Ishikawa (cell line): Measurements from ENCODE around the gene CFAP221.

Experiments used
- CEBPB ChIP-seq: IDR thresholded peaks from 2 replicates; pipeline ENCODE4 v1.6.1; 2012
- EGR1 ChIP-seq: IDR thresholded peaks from 2 replicates; pipeline ENCODE4 v1.6.1; 2012
- EP300 ChIP-seq: IDR thresholded peaks from 2 replicates; pipeline ENCODE4 v1.6.1; 2012; ENCODE audit warnings: borderline replicate concordance
- FOXM1 ChIP-seq: IDR thresholded peaks from 2 replicates; pipeline ENCODE4 v1.6.1; 2012; ENCODE audit warnings: low read depth, borderline replicate concordance
- MAX ChIP-seq: IDR thresholded peaks from 2 replicates; pipeline ENCODE4 v1.6.1; 2012
- NFIC ChIP-seq: IDR thresholded peaks from 2 replicates; pipeline ENCODE4 v1.6.1; 2012
- RAD21 ChIP-seq: IDR thresholded peaks from 2 replicates; pipeline ENCODE4 v1.6.1; 2012; ENCODE audit warnings: low read depth
- REST ChIP-seq: IDR thresholded peaks from 2 replicates; pipeline ENCODE4 v1.6.1; 2012; ENCODE audit warnings: low read depth, mild to moderate bottlenecking
- TAF1 ChIP-seq: IDR thresholded peaks from 2 replicates; pipeline ENCODE4 v1.6.1; 2012; ENCODE audit warnings: low read depth, mild to moderate bottlenecking
- TCF12 ChIP-seq: IDR thresholded peaks from 2 replicates; pipeline ENCODE4 v1.6.1; 2012; ENCODE audit warnings: low read depth
- TEAD4 ChIP-seq: IDR thresholded peaks from 2 replicates; pipeline ENCODE4 v1.6.1; 2012
- USF1 ChIP-seq: IDR thresholded peaks from 2 replicates; pipeline ENCODE4 v1.6.1; 2012
- YY1 ChIP-seq: IDR thresholded peaks from 2 replicates; pipeline ENCODE4 v1.6.1; 2012; ENCODE audit warnings: low read depth
- ZBTB7A ChIP-seq: IDR thresholded peaks from 2 replicates; pipeline ENCODE4 v1.6.1; 2012; ENCODE audit warnings: low read depth

- TF ChIP-seq ZBTB7A (no peak), TAF1 (no peak), YY1 (no peak), RAD21 (no peak), REST (no peak), EGR1 (no peak), NFIC (no peak), TCF12 (no peak), EP300 (no peak), MAX (no peak), FOXM1 (no peak), USF1 (no peak), CEBPB (no peak), TEAD4 (no peak)
These were observed 25.2 kb upstream of the CFAP221 start for GRCh38 chr2:119519057-119519408.
